Retina (tissue), 1 donor: ENCODE measurements around the gene A3GALT2.
"Not testable (repeated sequence)": the region's sequence is repeated elsewhere in the genome, so short reads cannot be mapped to it uniquely, and the experiment has no call there.

Experiments
- DNase-seq: peaks from one replicate; pipeline ENCODE4 v3.0.0-alpha.2; 2016

The A3GALT2 gene

DNA sequence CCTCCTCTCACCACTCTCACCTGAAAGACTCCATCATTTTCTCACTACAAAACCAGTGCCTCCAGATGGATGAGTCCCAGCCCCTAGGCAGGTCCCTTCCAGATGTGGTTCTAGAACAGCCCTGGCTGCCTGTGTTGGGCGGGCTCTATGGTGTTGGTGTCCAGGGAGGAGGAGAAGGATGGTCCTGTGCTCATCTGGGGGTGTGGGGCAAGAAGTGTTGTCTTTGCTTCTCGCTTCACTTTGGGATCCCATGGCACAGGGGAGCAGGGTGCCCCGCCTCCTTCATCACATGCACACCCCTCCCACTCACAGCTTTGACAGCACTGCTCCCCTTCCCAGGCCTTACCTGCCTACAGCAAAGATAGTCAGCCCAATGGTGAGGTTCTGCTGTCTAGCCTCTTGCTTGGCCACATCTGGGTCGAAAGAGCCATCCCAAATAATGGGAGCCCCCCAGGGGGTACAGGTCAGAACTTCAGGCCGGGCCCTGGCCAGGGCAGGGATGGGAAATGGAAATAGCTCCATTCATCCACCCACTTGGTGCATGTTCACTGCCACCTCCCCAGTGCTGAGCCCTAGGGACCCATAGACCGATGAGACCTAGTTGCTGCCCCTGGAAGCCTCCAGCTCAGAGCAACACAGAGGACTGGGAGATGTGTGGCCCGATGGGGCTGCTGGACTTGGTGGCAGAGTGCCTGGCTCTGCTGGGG is 9.0 kb downstream of the A3GALT2 start:
- DNase-seq: no peak

- DNase-seq: no peak
Measured at GRCh38 chr1:33310702-33311101, 10.2 kb downstream of the A3GALT2 start.

- DNase-seq: not testable (repeated sequence)
Measured at GRCh38 chr1:33309351-33309750, 11.5 kb downstream of the A3GALT2 start.

DNA sequence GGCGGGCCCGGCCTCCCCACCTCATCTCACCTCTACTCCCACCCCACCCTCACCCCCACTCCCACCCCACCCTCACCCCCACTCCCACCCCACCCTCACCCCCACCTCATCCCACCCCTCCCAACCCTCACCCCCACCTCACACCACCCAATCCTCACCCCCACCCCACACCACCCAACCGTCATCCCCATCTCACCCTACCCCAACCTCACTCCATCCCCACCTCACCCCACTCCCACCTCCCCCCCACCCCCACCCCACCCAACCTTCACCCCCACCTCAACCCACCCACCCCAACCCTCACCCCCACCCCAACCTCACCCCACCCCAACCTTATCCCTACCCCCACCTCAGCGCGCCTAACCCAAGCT is 13.4 kb downstream of the A3GALT2 start:
- no peak for DNase-seq

DNA sequence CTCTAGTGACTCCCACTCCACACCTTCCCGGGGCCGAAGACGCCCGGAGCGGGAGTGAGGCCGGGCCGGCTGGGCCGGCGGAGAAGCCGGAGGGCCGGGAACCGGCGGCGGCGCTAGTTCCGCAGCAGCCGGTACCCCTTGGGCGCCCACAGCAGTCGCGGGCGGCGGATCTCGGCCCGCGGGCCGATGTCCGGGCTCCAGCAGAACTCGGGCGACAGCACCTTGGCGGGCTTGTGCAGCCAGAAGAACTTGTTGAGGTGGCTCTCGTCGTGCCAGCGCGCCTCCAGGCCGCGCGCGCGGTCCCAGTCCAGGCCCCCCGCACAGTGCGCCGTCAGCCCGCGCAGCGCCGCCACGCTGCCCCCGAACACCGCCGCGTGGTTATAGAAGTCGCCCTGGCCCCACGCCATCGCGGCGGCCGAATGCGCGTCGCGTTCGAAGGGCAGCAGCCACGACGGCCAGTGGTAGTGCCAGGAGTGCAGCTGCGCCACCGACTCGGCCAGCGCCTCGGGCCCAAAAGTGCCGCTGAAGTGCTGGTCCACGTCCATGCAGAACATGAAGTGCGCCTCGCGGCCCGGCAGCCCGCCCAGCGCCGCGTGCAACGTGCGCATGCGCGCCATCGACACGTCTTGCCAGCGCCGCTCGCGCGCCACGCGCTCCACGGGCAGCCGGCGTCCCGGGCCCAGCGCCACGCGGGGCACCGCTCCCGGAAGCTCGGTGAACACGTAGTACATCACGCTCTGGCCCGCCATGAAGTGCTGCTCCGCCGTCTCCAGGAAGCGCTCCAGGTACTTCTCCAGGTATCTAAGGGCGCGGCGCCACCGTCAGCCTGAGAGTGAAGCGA is 14.0 kb downstream of the A3GALT2 start:
- peak; percentile 78 for DNase-seq

DNA sequence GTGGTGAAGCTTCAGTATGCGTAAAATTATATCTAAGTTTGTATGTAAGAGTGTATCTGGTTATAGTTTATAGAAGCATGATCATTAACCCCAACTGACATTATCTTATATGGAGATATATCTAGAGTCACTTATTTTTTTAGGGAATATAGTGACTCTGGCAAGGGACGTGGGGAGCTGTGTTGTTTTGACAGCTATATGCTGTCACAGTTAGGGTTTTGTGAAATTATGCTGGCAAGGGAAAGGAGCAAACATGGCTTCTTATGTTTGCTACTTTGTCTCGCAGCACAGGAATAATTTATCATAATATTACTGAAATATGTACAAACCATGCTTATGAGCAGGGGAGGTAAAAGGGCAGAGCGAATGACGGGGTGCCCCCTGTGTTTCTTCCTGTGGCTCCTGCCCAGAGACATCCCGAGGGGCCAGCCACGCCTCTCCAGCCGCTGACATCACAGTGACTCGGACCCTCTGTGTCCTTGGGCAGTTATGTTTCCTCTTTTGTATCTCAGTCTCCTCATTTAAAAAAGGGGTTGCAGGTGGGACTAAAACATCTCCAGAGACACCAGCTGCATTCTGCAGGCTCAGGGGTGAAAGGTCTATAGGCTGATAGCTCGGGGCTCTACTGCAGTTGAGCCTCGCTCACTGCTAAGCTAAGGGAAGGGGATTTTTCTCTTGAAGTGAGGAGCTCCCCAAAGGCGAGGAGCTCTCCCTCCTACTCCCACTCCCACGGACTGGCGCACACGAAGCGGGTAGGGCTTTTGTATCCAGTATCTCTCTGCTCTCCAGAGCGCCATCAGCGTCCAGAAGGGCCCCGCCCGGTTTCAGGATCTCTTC is 14.9 kb downstream of the A3GALT2 start:
- DNase-seq: no peak

DNA sequence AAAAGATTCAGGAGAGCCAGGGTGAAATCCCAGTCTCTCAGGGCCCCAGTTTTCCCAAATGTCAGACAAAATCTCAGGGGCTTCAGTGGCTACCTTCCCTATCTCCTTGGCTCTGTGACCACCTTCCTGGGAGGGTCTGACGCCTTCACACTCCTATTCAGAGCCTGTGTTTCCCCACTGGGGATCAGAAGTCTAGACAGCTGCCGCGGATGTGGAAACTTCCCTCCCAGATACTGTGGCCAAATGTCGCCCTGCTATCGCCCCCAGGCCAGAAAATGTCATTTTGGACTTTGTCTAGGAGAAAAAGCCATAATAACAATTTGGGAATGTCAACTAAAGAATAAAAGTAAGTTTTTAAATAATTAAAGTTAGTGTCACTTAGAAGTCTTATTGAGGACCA is 15.9 kb downstream of the A3GALT2 start:
- DNase-seq: no peak

GRCh38 chr1:33302325-33302724 is 18.6 kb downstream of the A3GALT2 start:
- DNase-seq: no peak

- no peak for DNase-seq
Measured at GRCh38 chr1:33301273-33301984, 19.5 kb downstream of the A3GALT2 start.

GRCh38 chr1:33300673-33301072 is 20.2 kb downstream of the A3GALT2 start:
- DNase-seq: no peak

DNA sequence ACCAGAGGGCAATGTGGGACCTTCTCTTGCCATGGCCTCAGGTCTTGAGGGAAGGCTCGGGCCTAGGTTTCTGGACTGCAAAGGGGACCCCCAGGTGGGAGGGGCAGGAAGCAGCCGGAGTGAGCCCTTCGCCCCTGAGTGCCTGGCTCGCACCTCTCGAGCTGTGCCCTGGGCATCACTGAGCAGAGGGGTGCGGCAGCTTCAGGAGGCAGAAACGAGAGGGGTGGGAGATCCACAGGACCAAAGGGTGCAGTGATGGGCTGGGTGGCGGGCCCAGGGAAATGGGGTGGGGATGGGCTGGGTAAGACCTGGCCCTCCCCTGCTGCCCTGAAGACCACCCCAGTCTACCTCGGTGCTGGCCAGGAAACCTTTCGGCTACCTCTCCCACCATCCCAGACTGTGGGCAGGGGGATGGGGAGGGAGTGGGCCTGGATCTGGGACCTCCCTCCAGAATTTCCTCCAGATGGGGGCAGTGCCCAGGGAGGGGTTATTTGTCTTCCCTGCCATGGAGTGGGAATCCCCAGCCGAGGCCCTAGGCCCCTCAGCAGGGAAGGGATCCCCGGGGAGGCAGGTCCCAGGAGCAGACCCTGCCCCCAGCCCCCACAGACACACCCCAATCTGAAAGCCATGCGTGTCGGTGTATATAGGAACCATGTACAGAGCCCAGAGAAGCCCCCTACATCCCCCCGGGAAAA is 21.3 kb downstream of the A3GALT2 start:
- DNase-seq: no peak

GRCh38 chr1:33298623-33299277 is 22.1 kb downstream of the A3GALT2 start:
- DNase-seq: peak; percentile 72

- no peak for DNase-seq
Measured at GRCh38 chr1:33297911-33298622, 22.8 kb downstream of the A3GALT2 start.

DNA sequence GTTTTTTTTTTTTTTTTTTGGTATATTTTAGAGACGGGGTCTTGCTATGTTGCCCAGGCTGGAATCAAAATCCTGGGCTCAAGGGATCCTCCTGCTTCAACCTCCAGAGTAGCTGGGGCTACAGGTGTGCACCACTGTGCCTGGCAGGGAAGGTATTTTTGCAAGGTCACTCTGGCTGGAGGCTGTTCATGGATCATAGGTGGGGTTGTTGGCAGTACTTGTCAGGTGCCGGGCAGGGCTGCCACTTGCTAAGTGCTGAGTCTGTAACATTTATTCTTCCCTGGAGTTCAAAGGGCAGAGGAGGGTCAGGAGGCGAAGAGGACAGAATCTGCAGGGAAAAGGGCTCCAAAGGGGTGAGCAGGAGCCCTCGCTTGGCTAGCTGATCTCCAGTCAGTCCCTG is 24.1 kb downstream of the A3GALT2 start:
- no peak for DNase-seq

DNA sequence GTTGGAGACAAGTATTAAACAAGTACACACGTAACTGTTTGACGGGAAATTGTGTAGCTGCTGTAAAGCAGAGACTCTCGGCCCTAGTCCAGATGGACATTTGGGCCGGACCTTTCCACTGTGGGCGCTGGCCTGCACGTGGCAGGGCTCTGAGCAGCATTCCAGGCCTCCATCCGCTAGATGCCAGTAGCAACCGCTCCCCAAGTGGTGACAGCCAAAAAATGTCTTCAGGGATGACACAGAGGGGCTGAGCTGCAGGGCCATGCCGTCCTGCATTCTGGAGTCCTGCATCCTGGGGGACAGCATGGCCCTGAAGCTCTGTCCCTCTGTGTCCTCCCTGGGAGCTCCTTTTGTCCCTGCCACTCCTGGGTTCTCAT is 24.8 kb downstream of the A3GALT2 start:
- no peak for DNase-seq

GRCh38 chr1:33295450-33296081 is 25.3 kb downstream of the A3GALT2 start:
- peak; percentile 88 for DNase-seq

DNA sequence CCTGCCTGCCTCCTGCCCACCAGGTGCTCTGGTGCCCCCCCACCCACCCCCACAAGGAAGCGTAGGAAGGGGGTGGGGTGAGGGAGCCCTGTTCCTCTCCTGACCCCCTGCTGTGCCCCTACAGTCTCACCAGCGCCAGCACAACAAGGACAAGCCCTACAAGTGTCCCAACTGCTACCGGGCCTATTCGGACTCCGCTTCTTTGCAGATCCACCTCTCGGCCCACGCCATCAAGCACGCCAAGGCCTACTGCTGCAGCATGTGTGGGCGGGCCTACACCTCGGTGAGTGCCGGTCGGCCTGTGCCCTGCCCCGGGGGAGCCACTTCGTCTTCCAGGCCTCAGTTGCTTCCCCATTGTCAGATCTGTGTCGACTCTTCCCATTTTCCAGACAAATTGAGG is 25.9 kb downstream of the A3GALT2 start:
- DNase-seq: no peak

- no peak for DNase-seq
Measured at GRCh38 chr1:33294071-33295010, 26.6 kb downstream of the A3GALT2 start.

GRCh38 chr1:33292726-33293340 is 28.1 kb downstream of the A3GALT2 start:
- DNase-seq: no peak
